ENCODE results near the gene PROCA1. TPM values are rescaled to one million over a fixed set of nuclear protein-coding genes. Genes with fewer than 3 reads are reported as not detected.
"Not testable (repeated sequence)": the region's sequence is repeated elsewhere in the genome, so short reads cannot be mapped to it uniquely, and the experiment has no call there.

PROCA1 gene
- total RNA-seq, 4 donors from 2014 or later, result 1.0 to 3.7 (median 3.3) TPM; not detected in 1

DNA sequence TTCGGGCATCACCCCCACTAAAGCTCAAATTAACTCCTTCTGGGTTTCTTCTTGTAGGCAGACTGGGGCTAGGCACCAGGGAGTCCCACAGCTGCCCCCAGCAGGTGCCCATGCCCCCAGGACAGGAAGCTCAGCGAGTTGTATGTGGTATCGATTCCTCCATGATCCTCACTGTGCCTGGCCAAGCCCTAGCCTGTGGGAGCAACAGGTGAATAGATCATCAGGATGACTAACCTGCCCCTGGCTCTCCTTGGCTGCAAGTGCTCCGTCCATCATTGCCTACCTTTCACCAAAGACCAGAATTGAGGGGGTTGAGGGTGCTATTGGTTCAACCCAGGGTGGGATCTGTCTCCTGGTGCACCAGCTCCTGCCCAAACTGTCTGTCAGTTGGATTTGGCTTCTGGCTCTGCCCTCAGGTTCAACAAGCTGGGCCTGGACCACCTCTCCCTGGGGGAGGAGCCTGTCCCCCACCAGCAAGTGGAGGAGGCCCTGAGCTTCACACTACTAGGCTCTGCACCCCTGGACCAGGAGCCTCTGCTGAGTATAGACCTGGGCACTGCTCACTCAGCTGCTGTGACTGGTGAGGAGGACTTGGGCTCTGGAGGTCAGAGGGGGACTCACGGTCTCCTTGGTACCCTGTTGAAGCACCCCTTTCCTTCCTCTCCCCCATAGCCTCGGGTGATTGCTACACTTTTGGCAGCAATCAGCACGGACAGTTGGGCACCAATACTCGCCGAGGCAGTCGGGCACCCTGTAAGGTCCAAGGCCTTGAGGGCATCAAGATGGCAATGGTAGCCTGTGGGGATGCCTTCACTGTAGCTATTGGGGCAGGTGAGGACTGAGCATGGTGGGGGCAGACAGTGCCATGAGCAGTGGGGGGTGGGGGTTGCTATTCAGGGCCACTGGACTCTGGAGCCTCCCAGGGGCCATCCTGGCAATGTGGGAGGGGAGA is 29.0 kb upstream of the PROCA1 start:
- WGBS, 2 donors, result 66 to 76% methylated on average over 3 to 10 of the region's 10 CpGs
- DNase-seq (ENCODE audit: low spot score in 2 of 2), result no peak
- no peak overlapping the region for H3K4me3 ChIP-seq (ENCODE audit: low read depth, poor library complexity, severe bottlenecking)
- TF ChIP-seq POLR2A (IDR thresholded peaks at IDR 0.05) (no peak), CTCF (IDR thresholded peaks at IDR 0.05) (no peak)
- intact Hi-C loops (cut with DNase I; ENCODE audit: low total_unique reads), result no loop called here

DNA sequence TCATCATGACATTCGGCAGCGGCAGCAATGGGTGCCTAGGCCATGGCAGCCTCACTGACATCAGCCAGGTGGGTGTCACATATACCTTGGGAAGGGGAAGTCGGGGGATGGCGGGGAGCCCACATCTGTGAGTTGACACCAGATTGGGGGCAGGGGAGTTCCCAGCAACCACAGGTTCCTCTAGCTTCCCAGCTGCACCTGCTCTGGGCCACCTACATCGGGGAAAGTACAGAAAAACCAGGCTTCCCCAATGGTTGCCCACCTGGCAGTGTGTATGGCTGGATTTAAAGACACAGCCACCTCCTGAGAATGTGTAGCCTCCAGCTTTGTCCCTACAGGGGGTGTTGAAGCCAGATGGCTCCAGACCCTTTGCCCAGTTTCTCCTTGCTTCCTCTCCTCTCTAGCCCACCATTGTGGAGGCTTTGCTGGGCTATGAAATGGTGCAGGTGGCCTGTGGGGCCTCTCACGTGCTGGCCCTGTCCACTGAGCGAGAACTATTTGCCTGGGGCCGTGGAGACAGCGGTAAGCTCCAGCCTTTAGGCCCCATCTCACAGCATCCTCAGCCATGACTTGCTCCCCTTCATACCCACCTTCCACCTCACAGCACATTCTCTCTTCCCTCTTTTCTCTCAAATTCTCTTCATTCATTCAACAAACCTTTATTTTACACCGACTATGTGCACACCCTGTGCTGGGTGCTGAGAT is 27.1 kb upstream of the PROCA1 start:
- no peak for TF ChIP-seq POLR2A (IDR thresholded peaks at IDR 0.05)
- no peak for TF ChIP-seq CTCF (IDR thresholded peaks at IDR 0.05)
- intact Hi-C loops (cut with DNase I; ENCODE audit: low total_unique reads), result no loop called here
- no peak for DNase-seq (ENCODE audit: low spot score in 2 of 2)
- 87 to 92% methylated on average over 10 of the region's 10 CpGs for WGBS, 2 donors
- no peak overlapping the region for H3K4me3 ChIP-seq (ENCODE audit: low read depth, poor library complexity, severe bottlenecking)

- 76 to 81% methylated on average over 21 to 22 of the region's 22 CpGs for WGBS, 2 donors
- no peak for DNase-seq (ENCODE audit: low spot score in 2 of 2)
- TF ChIP-seq CTCF (IDR thresholded peaks at IDR 0.05) (no peak), POLR2A (IDR thresholded peaks at IDR 0.05) (no peak)
- intact Hi-C loops (cut with DNase I; ENCODE audit: low total_unique reads), result no loop called here
- no peak overlapping the region for H3K4me3 ChIP-seq (ENCODE audit: low read depth, poor library complexity, severe bottlenecking)
Measured at GRCh38 chr17:28737770-28738679, 26.3 kb upstream of the PROCA1 start.

DNA sequence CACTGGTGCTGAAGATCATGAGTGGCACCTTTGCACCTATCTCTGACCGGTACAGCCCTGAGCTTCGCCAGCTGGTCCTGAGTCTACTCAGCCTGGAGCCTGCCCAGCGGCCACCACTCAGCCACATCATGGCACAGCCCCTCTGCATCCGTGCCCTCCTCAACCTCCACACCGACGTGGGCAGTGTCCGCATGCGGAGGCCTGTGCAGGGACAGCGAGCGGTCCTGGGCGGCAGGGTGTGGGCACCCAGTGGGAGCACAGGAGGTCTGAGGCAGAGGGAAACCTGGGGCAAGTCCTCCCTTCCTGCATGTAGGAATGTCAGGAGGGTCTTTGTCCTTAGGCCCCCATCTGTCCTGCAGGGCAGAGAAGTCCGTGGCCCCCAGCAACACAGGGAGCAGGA is 25.6 kb upstream of the PROCA1 start:
- TF ChIP-seq POLR2A (IDR thresholded peaks at IDR 0.05) (no peak), CTCF (IDR thresholded peaks at IDR 0.05) (no peak)
- intact Hi-C loops (cut with DNase I; ENCODE audit: low total_unique reads), result no loop called here
- WGBS, 2 donors, result 94 to 97% methylated on average over 12 of the region's 12 CpGs
- DNase-seq (ENCODE audit: low spot score in 2 of 2), result no peak
- H3K4me3 ChIP-seq (ENCODE audit: low read depth, poor library complexity, severe bottlenecking), result no peak overlapping the region

DNA sequence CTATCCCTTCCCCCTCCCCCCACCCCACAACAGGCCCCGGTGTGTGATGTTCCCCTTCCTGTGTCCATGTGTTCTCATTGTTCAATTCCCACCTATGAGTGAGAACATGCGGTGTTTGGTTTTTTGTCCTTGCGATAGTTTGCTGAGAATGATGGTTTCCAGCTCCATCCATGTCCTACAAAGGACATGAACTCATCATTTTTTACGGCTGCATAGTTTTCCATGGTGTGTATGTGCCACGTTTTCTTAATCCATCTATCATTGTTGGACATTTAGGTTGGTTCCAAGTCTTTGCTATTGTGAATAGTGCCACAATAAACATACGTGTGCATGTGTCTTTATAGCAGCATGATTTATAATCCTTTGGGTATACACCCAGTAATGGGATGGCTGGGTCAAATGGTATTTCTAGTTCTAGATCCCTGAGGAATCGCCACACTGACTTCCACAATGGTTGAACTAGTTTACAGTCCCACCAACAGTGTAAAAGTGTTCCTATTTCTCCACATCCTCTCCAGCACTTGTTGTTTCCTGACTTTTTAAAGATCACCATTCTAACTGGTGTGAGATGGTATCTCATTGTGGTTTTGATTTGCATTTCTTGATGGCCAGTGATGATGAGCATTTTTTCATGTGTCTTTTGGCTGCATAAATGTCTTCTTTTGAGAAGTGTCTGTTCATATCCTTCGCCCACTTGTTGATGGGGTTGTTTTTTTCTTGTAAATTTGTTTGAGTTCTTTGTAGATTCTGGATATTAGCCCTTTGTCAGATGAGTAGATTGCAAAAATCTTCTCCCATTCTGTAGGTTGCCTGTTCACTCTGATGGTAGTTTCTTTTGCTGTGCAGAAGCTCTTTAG is 24.5 kb upstream of the PROCA1 start:
- H3K4me3 ChIP-seq (ENCODE audit: low read depth, poor library complexity, severe bottlenecking); intact Hi-C loops (cut with DNase I; ENCODE audit: low total_unique reads); DNase-seq (ENCODE audit: low spot score in 2 of 2): not testable (repeated sequence)
- WGBS, 2 donors, result 94 to 96% methylated on average over 7 to 8 of the region's 8 CpGs

All from lower leg skin (tissue), 4 donors.